Measurements from ENCODE around the gene SDCCAG8. TPM values are rescaled to one million over a fixed set of nuclear protein-coding genes. Genes with fewer than 3 reads are reported as not detected.

Gene SDCCAG8
- total RNA-seq, 4 donors from 2014 or later: 21.6 to 62.7 (median 39.8) TPM

DNA sequence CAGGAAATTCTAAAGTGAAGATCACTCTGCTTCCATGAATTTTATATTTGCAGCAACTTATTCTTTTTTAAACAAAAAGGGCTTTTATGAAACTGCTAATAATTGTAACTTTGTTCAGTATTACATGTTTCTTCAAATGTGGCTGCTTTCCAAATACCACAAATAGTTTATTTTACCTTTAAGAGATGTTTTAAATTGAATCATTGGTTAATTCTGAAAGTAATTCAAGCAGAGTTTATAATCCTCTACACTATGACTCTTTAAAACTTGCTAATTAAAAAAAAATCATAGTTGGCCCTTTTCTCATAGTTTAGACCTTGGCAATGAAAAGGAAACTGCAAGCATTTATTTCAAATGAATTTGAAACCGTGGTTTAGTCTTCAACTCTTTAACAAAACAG is 59.6 kb downstream of the SDCCAG8 start:
- 18% methylated on average over 1 of the region's 1 CpG for WGBS
- no peak for DNase-seq (ENCODE audit: low spot score in 2 of 2)
- H3K36me3 ChIP-seq: peaks cover 14% of the 10 kb centered on the region
- H3K27me3 ChIP-seq: no peaks in the 10 kb centered on the region
- H3K4me3 ChIP-seq: no peak overlapping the region
- H3K27ac ChIP-seq: no peak overlapping the region
- peaks cover 28% of the 10 kb centered on the region for H3K4me1 ChIP-seq
- no peaks in the 10 kb centered on the region for H3K9me3 ChIP-seq
- TF ChIP-seq POLR2A (IDR thresholded peaks at IDR 0.05) (no peak), POLR2AphosphoS5 (IDR thresholded peaks at IDR 0.05) (no peak), EP300 (IDR thresholded peaks at IDR 0.05) (no peak)
- TF ChIP-seq, protein P1, sequence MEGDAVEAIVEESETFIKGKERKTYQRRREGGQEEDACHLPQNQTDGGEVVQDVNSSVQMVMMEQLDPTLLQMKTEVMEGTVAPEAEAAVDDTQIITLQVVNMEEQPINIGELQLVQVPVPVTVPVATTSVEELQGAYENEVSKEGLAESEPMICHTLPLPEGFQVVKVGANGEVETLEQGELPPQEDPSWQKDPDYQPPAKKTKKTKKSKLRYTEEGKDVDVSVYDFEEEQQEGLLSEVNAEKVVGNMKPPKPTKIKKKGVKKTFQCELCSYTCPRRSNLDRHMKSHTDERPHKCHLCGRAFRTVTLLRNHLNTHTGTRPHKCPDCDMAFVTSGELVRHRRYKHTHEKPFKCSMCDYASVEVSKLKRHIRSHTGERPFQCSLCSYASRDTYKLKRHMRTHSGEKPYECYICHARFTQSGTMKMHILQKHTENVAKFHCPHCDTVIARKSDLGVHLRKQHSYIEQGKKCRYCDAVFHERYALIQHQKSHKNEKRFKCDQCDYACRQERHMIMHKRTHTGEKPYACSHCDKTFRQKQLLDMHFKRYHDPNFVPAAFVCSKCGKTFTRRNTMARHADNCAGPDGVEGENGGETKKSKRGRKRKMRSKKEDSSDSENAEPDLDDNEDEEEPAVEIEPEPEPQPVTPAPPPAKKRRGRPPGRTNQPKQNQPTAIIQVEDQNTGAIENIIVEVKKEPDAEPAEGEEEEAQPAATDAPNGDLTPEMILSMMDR (IDR thresholded peaks at IDR 0.05): no peak

DNA sequence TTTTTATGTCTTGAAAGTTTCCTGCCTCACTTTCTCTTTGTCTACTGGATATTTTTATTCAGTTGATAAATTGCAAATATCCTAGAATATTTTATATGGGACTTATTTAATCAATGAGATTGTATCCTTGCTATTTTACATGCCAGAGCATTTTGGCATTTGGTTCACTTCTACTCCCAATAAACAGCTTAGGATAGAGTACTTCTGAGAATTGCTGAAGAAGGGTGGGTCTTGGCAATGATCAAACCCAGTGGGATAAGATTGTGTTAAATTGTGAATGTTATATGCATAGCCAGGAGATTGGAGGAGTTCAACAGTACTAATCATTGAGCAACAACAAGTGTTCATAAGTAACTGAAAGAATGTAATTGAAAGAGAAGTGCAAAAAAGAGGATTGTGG is 60.1 kb downstream of the SDCCAG8 start:
- Histone ChIP-seq H3K27ac (no peak overlapping the region), H3K9me3 (no peaks in the 10 kb centered on the region), H3K4me3 (no peak overlapping the region), H3K4me1 (peaks cover 28% of the 10 kb centered on the region), H3K27me3 (no peaks in the 10 kb centered on the region), H3K36me3 (peaks cover 14% of the 10 kb centered on the region)
- TF ChIP-seq, protein P1 (IDR thresholded peaks at IDR 0.05): no peak
- no peak for TF ChIP-seq POLR2AphosphoS5 (IDR thresholded peaks at IDR 0.05)
- TF ChIP-seq POLR2A (IDR thresholded peaks at IDR 0.05): no peak
- no peak for TF ChIP-seq EP300 (IDR thresholded peaks at IDR 0.05)
- DNase-seq (ENCODE audit: low spot score in 2 of 2): no peak

DNA sequence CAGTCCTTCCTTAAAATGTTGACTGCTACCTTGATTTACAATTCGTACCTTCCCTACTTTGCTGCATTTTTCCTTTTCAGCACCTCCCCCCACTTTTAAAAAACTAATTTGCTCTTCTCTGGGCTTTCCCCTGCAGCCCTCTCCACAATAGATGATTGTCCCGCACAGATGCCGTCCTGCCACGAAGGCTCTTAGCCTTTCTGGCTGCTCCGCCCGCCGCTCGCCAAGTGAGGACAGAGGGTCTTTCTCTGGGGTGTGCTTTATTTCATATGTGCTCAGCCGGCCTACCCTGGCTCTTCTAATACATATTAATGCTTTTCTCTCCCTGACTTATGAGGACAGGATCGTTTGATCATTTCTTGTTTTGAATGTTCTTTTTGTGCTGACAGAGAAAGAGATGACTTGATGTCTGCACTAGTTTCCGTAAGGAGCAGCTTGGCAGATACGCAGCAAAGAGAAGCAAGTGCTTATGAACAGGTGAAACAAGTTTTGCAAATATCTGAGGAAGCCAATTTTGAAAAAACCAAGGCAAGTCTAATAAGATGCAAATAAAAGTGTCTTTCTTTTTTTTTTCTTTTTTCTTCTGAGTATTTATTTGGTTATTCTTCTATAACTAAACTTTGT is 60.6 kb downstream of the SDCCAG8 start:
- Histone ChIP-seq H3K36me3 (peaks cover 14% of the 10 kb centered on the region), H3K4me3 (no peak overlapping the region), H3K27me3 (no peaks in the 10 kb centered on the region), H3K4me1 (peaks cover 28% of the 10 kb centered on the region), H3K27ac (no peak overlapping the region), H3K9me3 (no peaks in the 10 kb centered on the region)
- DNase-seq (ENCODE audit: low spot score in 2 of 2): no peak
- TF ChIP-seq, protein P1 (IDR thresholded peaks at IDR 0.05): no peak
- no peak for TF ChIP-seq POLR2A (IDR thresholded peaks at IDR 0.05)
- TF ChIP-seq POLR2AphosphoS5 (IDR thresholded peaks at IDR 0.05): no peak
- no peak for TF ChIP-seq EP300 (IDR thresholded peaks at IDR 0.05)
- 56% methylated on average over 12 of the region's 12 CpGs for WGBS

DNA sequence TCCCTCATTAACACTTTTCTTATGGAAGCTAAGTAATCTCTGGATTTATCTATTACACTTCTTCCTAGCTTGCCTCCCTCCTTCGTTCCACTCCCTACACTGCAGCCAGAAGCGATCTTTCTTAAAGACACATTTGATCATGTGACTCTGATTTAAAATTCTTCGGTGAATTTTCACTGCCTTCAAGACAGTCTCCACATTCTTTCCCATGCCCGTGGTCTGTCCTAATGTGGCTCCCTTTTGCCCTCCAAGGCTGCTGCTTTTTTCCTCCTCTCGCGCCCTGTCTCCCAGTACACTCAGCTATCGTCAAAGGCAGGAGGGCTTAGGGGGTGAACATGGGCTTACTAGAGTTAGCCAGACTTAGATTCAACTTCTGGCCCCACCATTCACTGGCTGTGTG is 64.4 kb downstream of the SDCCAG8 start:
- no peak for TF ChIP-seq EP300 (IDR thresholded peaks at IDR 0.05)
- TF ChIP-seq, protein P1 (IDR thresholded peaks at IDR 0.05): no peak
- no peak for TF ChIP-seq POLR2A (IDR thresholded peaks at IDR 0.05)
- no peak overlapping the region for H3K4me3 ChIP-seq
- DNase-seq (ENCODE audit: low spot score in 2 of 2): no peak
- no peak overlapping the region for H3K27ac ChIP-seq
- peaks cover 14% of the 10 kb centered on the region for H3K36me3 ChIP-seq
- WGBS: 80% methylated on average over 7 of the region's 7 CpGs
- peaks cover 15% of the 10 kb centered on the region for H3K4me1 ChIP-seq
- no peaks in the 10 kb centered on the region for H3K9me3 ChIP-seq
- H3K27me3 ChIP-seq: no peaks in the 10 kb centered on the region

DNA sequence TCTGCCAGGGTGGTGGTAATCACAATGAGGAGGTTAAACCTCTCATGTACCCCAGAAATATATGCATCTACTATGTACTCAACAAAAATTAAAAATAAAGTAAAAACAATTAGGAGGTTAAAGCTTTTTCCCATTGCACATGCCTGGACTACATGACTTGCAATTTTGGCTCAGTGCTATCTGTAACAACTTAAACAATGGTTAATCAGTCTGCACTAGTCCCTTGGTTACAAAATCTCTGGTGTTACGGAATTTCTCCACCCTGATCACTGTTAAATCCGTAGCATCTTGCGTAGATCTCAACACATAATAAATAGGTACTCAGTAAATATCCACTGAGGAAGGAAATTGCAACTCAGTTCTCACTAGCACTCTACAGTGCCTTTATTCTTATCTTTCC is 66.5 kb downstream of the SDCCAG8 start:
- H3K4me1 ChIP-seq: no peaks in the 10 kb centered on the region
- WGBS: 71% methylated on average over 3 of the region's 3 CpGs

More for the DNA sequence above, 66.5 kb downstream of the SDCCAG8 start:
- Histone ChIP-seq H3K27ac (no peak overlapping the region), H3K36me3 (peaks cover 12% of the 10 kb centered on the region), H3K9me3 (no peaks in the 10 kb centered on the region), H3K4me3 (no peak overlapping the region), H3K27me3 (no peaks in the 10 kb centered on the region)
- TF ChIP-seq, protein P1 (IDR thresholded peaks at IDR 0.05): no peak
- TF ChIP-seq POLR2A (IDR thresholded peaks at IDR 0.05) (no peak), POLR2AphosphoS5 (IDR thresholded peaks at IDR 0.05) (no peak), EP300 (IDR thresholded peaks at IDR 0.05) (no peak)
- DNase-seq (ENCODE audit: low spot score in 2 of 2): no peak

Measured in suprapubic skin (tissue), 4 donors.